ENCODE measurements around the gene GRID1. TPM values are rescaled to one million over a fixed set of nuclear protein-coding genes. Genes with fewer than 3 reads are reported as not detected.

The GRID1 gene
- total RNA-seq, 3 donors from 2014 or later: 2.3 to 8.5 (median 5.9) TPM

DNA sequence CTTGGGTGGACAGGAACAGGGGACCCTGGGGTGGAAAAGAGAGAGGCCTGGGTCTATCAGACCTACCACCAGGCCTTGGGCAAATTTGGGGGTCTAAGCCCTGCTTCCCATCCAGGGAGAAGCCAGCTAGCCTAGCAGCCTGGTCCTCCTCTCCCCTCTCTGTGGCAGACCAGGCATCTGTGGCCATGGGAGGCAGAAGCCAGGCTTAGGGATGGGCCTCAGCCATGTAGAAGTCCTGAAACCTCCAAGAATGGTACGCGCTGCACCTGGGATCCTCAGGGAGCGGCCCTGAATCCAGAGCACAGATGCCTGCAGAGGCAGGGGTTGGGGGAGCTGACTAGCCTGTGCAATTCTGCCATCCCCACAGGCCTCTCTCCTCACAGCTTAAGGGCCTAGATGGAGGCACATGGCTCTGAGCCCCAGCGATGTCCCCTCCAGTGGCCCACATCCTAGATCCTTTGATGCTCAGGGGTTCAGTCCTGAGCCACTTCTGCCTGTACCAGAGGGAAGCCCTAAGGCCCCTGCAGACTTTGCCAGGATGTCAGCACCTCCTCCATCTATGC lies 21.2 kb downstream of the GRID1 start:
- no peaks in the 10 kb centered on the region for H3K4me1 ChIP-seq
- intact Hi-C loops (cut with DNase I; ENCODE audit: low total_unique reads): no loop called here
- TF ChIP-seq, protein P1, sequence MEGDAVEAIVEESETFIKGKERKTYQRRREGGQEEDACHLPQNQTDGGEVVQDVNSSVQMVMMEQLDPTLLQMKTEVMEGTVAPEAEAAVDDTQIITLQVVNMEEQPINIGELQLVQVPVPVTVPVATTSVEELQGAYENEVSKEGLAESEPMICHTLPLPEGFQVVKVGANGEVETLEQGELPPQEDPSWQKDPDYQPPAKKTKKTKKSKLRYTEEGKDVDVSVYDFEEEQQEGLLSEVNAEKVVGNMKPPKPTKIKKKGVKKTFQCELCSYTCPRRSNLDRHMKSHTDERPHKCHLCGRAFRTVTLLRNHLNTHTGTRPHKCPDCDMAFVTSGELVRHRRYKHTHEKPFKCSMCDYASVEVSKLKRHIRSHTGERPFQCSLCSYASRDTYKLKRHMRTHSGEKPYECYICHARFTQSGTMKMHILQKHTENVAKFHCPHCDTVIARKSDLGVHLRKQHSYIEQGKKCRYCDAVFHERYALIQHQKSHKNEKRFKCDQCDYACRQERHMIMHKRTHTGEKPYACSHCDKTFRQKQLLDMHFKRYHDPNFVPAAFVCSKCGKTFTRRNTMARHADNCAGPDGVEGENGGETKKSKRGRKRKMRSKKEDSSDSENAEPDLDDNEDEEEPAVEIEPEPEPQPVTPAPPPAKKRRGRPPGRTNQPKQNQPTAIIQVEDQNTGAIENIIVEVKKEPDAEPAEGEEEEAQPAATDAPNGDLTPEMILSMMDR (IDR thresholded peaks at IDR 0.05): no peak
- no peak overlapping the region for H3K4me3 ChIP-seq
- no peak overlapping the region for H3K27ac ChIP-seq
- no peaks in the 10 kb centered on the region for H3K9me3 ChIP-seq
- H3K36me3 ChIP-seq: no peaks in the 10 kb centered on the region
- no peaks in the 10 kb centered on the region for H3K27me3 ChIP-seq
- DNase-seq (ENCODE audit: low spot score in 2 of 2): no peak

DNA sequence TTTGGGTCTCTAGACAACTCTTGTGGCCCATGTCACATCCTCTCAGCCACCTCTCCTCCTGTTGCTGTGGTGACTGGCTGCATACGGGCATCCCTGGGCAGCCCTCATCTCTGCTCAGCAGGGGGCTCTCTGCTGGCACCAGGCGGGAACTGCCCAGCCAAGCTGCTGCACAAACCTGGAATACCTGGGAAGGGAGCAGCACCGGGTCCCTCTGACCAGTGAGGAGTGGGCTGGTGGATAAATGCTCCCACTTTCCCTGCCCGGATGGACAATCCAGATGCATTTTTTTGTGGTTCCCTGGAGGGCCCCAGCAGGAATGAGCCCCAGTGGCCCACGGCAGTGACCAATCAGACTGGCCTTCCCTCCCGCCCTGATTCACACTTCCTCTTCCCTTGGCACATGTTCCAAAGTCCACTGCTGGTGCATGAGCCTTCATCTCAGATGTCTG lies 21.9 kb downstream of the GRID1 start:
- H3K27me3 ChIP-seq: no peaks in the 10 kb centered on the region
- no peaks in the 10 kb centered on the region for H3K4me1 ChIP-seq
- TF ChIP-seq POLR2A (IDR thresholded peaks at IDR 0.05) (no peak), POLR2AphosphoS5 (IDR thresholded peaks at IDR 0.05) (no peak)
- TF ChIP-seq, protein P1 (IDR thresholded peaks at IDR 0.05): no peak
- intact Hi-C loops (cut with DNase I; ENCODE audit: low total_unique reads): no loop called here
- no peaks in the 10 kb centered on the region for H3K9me3 ChIP-seq
- H3K4me3 ChIP-seq: no peak overlapping the region
- no peaks in the 10 kb centered on the region for H3K36me3 ChIP-seq
- DNase-seq (ENCODE audit: low spot score in 2 of 2): no peak
- H3K27ac ChIP-seq: no peak overlapping the region

DNA sequence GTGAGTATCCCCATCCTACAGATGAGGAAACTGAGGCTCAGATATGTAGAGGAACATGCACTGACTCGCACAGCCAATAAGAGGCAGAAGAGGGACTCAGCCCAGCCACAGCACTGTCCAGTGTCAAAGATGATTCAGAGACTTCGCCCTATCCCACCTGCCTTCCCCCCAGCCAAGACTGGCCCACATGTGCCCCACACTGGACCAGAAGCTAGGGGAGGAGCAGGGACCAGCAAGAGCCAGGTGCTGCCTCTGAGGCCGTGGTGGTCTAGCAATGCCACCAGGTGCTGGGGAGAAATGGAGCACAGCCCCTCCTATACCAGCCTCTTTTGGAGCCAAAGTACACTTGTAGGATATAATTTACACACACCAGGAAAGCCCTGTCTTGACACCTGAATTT lies 22.3 kb downstream of the GRID1 start:
- TF ChIP-seq, protein P1 (IDR thresholded peaks at IDR 0.05): no peak
- TF ChIP-seq POLR2A (IDR thresholded peaks at IDR 0.05) (no peak), POLR2AphosphoS5 (IDR thresholded peaks at IDR 0.05) (no peak)
- no peak for DNase-seq (ENCODE audit: low spot score in 2 of 2)
- intact Hi-C loops (cut with DNase I; ENCODE audit: low total_unique reads): no loop called here
- no peaks in the 10 kb centered on the region for H3K36me3 ChIP-seq
- H3K9me3 ChIP-seq: no peaks in the 10 kb centered on the region
- H3K4me3 ChIP-seq: no peak overlapping the region
- H3K27me3 ChIP-seq: no peaks in the 10 kb centered on the region
- no peaks in the 10 kb centered on the region for H3K4me1 ChIP-seq
- H3K27ac ChIP-seq: no peak overlapping the region

DNA sequence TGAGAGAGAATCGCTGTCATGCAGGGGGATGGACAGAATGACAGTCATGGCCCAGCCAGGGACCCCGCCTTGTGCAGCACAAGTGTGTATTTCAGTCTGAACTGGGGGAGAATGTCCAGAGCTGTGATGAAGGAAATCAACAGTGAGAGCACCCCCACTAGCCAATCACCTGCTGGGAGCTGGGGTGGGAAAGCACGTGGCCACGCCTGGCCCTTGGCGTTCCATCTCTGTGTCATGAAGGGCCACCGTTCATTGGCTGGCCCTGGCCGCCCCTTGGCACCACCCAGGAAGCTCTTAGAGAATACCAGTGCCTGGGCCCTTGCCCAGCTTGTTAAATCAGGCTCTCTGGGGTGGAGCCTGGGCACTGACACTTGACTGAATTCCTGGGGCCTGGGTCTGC lies 22.8 kb downstream of the GRID1 start:
- DNase-seq (ENCODE audit: low spot score in 2 of 2): no peak
- Histone ChIP-seq H3K9me3 (no peaks in the 10 kb centered on the region), H3K27ac (no peak overlapping the region), H3K36me3 (no peaks in the 10 kb centered on the region), H3K27me3 (no peaks in the 10 kb centered on the region), H3K4me1 (no peaks in the 10 kb centered on the region), H3K4me3 (no peak overlapping the region)
- intact Hi-C loops (cut with DNase I; ENCODE audit: low total_unique reads): no loop called here
- TF ChIP-seq POLR2A (IDR thresholded peaks at IDR 0.05) (no peak), POLR2AphosphoS5 (IDR thresholded peaks at IDR 0.05) (no peak)
- TF ChIP-seq, protein P1 (IDR thresholded peaks at IDR 0.05): no peak

DNA sequence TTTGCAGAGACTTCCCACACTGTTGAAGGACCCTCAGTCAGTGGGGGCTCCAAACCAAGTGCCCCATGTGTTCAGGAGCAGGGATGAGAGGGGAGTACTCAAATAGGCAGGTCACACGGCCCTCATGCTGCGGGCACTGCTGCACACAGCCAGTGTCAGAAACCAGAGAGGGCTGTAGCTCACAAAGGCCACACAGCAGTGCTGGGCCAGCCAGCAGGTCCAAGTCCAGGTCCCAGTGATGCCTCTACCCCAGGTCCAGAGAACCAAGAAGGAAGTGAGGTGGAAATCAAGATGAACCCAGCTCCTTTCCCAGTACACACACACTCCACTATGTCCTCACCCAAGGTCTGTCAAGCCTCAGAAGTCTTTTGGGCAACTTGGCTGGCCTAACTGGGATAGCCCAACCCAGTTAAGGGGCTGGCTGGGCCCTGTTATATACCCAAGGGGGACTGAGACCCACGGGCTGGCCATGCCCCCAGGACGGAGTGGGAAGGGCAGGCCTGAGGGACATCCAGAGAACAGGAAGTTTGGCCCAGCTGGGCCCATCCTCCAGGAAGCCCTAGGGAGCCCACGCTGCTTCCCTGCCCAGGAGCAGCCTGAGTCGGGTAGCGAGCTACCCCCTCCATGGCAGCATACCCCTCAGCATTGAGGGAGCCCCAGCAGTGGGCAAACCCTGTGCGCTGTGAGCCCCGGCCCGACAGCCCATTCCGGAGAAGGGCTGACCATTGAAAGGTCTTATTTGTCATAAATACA lies 24.3 kb downstream of the GRID1 start:
- Histone ChIP-seq H3K9me3 (no peaks in the 10 kb centered on the region), H3K27ac (no peak overlapping the region), H3K4me3 (no peak overlapping the region), H3K27me3 (no peaks in the 10 kb centered on the region), H3K36me3 (no peaks in the 10 kb centered on the region), H3K4me1 (no peaks in the 10 kb centered on the region)
- no peak for DNase-seq (ENCODE audit: low spot score in 2 of 2)
- intact Hi-C loops (cut with DNase I; ENCODE audit: low total_unique reads): no loop called here
- TF ChIP-seq POLR2AphosphoS5 (IDR thresholded peaks at IDR 0.05) (no peak), POLR2A (IDR thresholded peaks at IDR 0.05) (no peak)
- TF ChIP-seq, protein P1 (IDR thresholded peaks at IDR 0.05): no peak

Data from breast epithelium (tissue), 4 donors.